Stimulated activated CD4-positive, alpha-beta T cell treated with anti-CD3 and anti-CD28 coated beads, Interleukin-1b, Interleukin-23, amount 100 ng/mL, for 1 hour (primary cell): ENCODE results near the gene SEMA4B.
A peak's percentile ranks its signal among the peaks of the same experiment; 100 is the strongest.

ENCODE experiments used
- DNase-seq, 2 donors: peaks; one replicate each; pipeline ENCODE4 v3.0.0-alpha.2; 2020; ENCODE audit warnings: low read depth in 2 of 2

The SEMA4B gene

DNA sequence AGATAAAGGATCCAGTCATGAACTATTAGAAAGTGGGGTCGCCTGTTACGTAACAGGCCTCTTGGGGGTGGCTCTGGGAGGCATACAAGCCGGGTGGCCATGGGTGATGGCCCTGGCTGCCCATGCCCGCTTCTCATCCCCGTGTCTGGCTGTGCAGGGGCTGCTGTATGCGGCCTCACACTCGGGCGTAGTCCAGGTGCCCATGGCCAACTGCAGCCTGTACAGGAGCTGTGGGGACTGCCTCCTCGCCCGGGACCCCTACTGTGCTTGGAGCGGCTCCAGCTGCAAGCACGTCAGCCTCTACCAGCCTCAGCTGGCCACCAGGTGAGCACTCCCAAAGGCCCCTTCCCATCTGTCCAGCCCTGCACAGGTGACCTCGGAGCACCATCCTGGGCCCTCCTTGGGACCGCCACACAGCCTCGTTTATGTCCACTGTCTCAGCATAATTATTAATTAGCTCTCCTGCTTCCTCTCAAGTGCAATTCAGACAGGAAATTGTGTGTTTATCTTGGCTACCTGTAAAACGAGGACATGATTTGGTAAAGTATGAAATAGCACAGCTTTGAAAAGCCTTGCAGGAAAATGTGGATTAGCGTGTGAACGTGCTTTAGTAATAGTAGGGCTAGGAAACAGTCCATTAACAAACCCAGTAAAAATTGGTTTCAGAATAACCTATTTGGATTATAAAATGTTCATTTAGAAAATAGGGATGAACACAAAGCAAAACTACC is 24.5 kb downstream of the SEMA4B start:
- no peak for DNase-seq

DNA sequence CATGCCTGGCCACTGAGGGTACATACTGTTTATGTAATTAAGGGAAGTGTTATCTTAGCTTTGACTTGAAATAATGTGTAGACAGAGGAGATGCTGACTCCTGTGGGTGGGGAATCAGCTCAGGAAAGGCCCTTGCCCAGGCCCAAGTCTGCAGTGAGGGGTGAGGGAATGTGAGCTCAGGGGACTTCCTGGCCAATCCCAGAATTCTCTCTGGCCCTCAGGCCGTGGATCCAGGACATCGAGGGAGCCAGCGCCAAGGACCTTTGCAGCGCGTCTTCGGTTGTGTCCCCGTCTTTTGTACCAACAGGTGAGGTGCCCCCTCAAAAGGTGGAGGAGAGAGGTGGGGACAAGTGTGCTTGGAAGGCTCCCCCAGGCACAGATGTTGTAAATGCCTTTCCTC is 26.2 kb downstream of the SEMA4B start:
- DNase-seq, result no peak

DNA sequence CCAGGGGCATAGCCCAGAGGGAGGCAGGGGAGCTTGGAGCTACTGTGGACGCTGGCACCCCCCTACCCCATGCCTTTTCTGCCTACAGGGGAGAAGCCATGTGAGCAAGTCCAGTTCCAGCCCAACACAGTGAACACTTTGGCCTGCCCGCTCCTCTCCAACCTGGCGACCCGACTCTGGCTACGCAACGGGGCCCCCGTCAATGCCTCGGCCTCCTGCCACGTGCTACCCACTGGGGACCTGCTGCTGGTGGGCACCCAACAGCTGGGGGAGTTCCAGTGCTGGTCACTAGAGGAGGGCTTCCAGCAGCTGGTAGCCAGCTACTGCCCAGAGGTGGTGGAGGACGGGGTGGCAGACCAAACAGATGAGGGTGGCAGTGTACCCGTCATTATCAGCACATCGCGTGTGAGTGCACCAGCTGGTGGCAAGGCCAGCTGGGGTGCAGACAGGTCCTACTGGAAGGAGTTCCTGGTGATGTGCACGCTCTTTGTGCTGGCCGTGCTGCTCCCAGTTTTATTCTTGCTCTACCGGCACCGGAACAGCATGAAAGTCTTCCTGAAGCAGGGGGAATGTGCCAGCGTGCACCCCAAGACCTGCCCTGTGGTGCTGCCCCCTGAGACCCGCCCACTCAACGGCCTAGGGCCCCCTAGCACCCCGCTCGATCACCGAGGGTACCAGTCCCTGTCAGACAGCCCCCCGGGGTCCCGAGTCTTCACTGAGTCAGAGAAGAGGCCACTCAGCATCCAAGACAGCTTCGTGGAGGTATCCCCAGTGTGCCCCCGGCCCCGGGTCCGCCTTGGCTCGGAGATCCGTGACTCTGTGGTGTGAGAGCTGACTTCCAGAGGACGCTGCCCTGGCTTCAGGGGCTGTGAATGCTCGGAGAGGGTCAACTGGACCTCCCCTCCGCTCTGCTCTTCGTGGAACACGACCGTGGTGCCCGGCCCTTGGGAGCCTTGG is 27.0 kb downstream of the SEMA4B start:
- DNase-seq, result no peak

DNA sequence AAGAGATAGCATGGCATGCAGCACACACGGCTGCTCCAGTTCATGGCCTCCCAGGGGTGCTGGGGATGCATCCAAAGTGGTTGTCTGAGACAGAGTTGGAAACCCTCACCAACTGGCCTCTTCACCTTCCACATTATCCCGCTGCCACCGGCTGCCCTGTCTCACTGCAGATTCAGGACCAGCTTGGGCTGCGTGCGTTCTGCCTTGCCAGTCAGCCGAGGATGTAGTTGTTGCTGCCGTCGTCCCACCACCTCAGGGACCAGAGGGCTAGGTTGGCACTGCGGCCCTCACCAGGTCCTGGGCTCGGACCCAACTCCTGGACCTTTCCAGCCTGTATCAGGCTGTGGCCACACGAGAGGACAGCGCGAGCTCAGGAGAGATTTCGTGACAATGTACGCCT is 27.8 kb downstream of the SEMA4B start:
- no peak for DNase-seq

DNA sequence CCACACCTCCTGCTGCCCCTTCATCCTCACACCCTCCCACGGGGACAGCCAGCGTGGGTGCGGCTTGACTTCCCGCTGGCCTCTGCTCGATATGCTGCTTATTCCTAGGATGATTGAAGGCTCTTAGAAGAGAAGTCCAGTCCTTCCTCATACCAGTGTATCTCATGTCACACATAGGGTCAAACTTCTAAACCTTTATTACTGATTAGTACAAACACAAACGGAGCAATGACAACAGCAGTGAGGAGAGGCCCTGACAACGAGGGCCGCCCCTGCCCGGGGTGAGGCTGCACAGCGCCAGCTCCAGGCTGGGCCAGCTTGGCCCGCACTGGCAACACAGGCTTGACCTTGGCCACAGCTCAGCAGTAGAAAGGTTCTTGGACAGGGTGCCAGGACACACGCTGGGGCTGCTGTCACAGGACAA is 29.0 kb downstream of the SEMA4B start:
- DNase-seq, result no peak

DNA sequence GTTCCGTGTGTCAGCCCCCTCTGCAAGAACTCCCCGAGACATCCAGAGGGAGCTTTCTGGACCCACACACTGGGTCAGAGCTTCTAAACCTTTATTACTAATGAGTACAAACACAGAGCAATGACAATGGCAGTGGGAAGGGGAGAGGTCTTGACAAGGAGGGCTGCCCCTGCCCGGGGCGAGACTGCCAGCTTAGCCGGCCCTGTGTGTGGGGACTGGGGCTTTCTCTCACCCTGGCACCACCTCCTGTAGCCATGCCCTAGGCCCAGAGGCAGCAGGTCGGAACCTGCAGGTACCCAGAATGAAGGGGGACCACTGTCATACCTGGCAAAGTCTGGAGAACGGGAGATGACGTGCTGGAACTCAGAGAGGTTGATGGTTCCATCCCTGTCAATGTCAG is 29.5 kb downstream of the SEMA4B start:
- no peak for DNase-seq

DNA sequence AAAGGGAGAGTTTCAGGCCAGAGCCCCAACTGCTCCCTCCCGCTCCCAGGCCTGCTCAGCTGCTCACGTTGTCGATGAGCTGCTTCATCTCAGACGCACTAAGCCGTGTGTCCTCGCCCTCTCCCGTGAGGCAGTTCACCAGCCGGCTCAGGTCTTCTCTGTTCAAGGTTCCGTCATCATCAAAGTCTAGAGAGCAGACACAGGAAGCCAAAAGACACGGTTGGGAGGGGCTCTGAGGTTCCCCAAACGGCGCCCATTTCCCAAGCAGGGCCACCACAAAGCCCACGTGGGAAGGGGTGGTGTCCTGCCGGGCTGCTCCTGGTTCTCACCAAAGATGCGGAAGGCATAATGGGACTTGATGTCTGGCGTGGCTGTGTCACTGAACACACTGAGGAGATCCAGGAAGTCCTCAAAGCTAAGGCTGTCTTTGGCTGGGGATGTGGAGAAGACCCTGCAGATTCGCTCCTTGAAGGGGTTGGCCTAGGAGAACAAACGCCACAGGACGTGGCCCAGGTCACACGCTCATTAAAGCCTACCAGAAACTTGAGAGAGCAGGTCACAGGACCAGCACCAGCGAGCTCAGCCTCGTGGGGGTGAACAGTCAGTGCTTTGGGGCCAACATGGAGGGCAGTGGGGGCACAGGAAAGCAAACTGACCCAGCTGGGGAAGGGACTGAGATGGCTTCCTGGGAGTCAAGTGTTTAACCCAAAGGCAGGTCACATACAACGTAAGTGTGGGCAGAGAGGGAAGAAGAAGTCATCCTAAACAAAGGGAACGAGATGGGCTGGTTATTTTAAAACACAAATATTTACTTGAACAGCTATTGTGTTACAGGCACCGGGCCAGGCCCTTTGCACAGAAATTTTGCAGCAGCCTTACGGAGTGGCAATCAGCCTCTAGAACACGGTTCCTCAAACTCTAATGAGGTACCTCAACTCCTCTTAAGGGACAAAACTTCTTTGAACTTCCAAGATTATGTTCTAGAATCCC is 30.2 kb downstream of the SEMA4B start:
- DNase-seq, result peak; percentile 37 to 71

DNA sequence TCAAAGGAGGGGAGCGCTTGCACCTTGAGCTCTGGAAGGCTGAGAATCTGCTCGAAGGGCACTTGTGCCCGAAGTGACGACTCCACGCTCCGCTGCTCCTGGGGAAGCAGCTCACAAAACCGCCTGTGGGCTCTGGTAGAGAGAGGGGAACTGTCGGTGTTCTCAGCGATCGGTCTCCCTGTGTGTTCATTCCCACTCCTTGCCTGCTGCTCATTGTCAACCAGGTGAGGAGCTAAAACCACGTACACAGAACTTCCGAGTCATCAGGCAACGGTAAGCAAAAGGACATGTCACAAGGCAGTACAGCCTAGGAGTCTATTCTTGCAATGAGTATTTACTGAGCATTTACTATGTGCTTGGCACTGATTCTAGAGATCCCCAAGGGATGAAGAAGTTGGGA is 31.1 kb downstream of the SEMA4B start:
- no peak for DNase-seq

DNA sequence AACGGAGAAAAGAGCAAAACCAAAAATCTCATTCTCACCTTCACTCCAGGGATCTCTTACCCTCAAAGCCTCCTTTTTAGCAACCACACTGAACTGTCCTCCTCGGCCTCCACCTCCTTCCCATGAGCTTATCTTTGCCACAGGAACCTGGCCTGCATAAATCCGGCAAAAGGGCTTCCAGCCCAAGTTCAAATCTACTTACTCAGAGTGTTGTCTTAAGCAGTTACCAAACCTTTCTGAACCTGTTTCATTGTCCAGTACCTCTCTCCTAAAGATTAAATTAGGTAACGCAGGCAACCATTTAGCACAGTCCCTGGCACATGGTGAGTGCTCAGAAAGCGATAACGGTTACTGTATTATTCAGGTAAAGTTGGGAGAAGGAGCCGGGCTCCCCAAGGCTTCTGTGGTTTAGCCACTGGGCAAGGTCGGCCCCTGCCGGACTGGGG is 31.8 kb downstream of the SEMA4B start:
- DNase-seq, result no peak

DNA sequence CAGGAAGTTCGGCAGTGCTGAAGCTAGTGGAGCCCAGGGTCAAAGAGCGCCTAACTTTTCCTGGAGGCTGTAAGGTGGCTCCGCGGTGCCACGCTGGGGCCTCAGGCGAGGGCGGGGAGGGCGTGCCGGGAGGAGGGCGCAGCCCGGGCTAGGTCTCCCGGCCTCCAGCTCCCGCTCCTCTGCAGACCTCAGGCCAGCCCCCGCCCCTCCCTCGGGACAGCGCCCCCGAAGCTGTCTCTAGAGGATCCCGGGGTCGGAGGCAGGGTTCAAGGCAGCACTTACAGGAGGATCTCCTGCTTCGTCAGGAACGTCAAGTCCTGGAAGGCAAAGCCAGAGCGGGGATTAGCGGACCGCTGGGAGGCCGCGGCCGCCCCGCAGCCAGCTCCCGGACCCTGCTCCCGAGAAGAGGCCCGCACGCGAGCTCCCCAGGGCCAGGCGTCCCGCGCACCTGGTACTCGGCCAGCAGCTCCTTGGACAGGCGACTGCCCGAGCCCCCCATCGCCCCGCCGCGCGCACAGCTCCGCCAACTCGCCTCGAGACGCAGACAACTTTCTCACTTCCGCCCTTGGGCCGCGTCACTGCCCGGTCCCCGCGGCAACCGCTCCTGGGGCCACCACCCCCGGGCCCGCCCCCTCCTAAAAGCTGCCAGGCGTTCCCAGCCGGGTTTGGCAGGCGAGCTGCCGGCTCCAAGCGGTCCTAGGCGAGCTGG is 32.4 kb downstream of the SEMA4B start, which contains the start of gene CIB1:
CIB1 (minus strand) TSS at position 555 of the 709 bp plus-strand sequence; CDS start at position 499, 56 bp downstream.
- DNase-seq, result peak; percentile 90 to 95

DNA sequence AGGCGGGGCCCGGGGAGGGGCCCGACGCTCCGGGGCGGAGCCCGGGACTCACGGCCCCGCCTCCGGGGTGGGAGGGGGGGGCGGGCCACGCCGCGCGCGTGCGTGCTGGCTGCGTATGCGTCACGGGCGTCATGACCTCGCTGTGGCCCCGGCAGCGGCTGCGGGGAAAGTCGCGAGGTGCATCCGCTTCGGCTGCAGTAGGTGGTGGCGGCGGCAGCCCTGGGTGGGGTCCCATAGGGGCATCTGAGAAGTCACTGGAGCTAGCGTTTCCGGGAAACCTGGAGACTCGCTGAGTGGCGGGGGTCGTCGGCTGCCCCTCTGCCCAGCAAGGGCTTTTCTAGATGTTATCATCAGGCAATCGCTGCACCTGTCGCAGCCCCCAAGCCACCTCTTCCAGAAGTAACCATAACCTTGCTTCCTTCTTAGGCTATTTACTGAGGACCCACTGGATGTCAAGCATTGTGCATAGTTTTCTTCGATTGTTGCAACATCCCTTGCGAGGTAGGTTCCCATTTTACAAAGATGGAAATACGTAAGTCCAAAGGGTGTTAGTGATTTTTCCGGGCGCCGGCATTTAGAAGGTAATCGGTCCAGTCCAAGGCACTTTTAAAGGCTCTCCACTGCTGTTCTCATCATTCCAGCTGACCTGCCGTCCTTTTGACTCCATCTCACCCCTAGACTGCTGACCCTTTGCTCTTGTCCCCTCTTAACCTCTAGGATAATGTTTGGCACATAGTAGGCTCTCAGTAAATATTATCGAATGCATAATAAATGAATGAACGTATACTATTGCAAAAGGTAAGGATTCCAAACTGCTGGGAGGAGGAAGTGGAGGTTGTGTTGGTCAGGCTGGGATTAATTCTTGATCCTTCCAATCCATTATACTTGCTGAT is 33.2 kb downstream of the SEMA4B start, which contains the start of gene GDPGP1:
GDPGP1 (plus strand) TSS at position 114 of the 893 bp plus-strand sequence. CDS start 6,700 bp downstream, outside the sequence.
- no peak for DNase-seq

DNA sequence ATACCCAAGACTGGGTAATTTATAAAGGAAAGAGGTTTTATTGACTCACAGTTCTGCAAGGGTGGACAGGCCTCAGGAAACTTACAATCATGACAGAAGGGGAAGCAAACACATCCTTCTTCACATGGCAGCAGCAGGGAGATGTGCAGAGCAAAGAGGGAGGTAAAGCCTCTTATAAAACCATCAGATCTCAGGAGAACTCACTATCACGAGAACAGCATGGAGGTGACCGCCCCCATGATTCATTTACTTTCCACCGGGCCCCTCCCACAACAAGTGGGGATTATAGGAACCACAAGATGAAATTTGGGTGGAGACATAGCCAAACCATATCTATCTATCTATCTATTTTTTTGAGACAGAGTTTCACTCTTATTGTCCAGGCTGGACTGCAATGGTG is 38.2 kb downstream of the SEMA4B start:
- DNase-seq, result no peak

DNA sequence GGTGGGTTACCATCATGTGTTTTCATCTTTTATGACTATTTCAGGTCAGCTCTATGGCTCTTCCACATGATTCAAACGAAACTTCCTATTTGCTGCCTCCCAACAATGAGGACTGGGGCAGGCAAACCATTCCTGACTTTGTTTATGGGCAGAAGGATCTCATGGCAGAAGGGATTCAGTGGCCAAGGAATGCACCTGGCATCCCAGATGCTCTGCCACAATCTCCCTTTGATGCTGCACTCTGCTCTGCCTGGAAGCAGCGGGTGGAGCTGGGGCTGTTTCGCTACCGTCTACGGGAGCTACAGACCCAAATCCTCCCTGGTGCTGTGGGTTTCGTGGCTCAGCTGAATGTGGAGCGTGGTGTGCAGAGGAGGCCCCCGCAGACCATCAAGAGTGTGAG is 39.7 kb downstream of the SEMA4B start:
- no peak for DNase-seq

DNA sequence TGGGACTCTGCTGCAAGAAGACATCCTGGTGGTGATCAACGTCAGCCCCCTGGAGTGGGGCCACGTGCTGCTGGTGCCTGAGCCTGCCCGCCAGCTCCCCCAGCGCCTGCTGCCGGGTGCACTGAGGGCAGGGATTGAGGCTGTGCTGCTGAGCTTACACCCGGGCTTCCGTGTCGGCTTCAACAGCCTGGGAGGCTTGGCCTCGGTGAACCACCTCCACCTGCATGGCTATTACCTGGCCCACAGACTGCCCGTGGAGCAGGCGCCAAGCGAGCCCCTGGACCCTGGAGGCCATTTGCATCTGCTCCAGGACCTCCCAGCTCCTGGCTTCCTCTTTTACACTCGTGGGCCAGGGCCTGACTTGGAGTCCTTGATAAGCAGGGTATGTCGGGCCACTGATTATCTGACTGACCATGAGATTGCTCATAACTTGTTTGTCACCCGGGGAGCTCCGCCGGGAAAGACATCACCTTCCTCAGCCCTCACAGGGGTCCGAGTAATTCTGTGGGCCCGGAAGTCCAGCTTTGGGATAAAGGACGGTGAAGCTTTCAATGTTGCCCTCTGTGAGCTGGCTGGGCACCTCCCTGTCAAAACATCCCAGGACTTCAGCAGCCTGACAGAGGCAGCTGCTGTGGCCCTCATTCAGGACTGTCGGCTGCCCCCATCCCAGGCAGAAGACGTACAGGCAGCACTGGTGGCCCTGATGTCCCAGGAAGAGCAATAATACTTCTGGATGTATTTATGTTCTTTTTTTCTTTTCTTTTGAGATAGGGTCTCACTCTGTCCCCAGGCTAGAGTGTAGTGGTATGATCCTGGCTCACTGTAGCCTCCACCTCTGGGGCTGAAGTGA is 40.4 kb downstream of the SEMA4B start:
- no peak for DNase-seq

DNA sequence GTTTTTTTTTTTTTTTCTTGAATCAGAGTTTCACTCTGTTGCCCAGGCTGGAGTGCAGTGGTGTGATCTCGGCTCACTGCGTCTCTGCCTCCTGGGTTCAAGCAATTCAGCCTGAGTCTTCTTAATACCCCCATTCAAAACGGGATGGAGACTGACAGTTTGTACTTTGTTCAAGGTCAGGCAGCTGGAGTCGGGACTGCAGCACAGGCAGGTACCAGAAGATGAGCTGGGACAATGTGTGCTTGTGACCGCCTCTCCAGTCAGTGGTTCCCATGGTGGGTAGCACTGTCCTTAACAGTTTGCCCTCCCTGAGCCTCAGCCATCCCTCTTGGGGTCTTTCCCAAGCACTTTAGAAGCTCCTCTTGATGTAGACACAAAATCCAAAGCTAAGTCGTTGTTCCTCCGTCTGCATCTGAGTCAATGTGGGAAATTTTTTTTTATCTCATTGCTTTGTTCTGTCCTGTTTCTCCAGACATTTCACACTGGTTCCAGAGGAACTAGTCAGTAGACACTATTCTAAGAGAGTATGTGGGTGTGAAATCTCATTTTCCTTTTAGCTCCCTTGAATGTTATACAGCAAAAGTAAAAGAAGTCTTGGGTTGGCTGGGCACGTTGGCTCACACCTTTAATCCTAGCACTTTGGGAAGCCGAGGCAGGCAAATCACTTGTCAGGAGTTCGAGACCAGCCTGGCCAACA is 43.0 kb downstream of the SEMA4B start:
- no peak for DNase-seq

DNA sequence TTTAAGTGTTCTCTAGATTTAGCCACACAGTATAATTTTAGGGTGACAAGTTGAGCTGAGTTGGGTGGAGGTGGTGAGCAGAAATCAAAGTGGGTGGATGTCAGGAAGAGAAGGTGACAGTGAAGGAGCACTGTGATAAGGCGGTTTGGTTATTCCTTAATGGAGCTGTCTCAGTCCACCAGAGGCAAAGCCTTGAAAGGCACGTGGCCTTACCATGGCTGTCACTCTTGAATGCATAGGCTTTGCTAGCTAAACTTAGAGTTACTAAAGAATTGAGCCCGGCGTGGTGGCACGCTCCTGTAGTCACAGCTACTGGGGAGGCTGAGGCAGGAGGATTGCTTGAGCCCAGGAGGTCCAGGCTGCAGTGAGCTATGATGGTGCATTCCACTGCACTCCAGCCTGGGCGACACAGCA is 47.7 kb downstream of the SEMA4B start:
- no peak for DNase-seq

DNA sequence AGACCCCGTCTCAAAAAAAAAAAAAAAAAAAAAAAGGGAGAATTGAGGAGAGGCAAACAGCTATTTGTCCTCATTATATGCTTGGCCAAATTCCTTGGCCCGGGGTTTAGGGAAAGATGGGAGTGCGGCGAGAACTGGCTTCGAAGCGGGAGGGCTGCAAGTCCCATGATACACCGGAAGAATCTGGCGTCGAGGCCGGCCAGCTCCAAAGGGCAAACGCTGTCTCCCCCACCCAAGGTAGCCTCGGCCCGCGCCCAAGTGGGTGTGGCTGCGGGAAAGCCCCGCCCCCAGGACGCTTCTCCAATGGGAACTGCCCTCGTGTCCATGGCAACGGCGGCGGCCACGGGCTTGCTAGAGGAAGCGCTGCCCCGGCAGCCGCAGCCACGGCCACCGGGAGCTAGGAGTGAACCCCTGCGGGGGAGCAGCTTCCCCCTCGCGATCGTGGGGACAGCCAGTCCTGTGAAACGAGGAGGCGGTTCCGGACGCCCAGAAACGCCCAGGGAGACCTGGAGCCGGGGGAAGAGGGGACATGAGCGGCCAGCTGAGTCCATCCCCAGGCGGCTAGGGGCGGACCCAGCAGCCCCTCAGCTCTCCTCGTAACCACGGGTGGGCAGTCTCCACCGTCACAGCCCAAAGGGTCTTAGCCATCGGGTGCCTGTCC is 48.2 kb downstream of the SEMA4B start, which contains the start of gene TTLL13:
TTLL13 (plus strand) TSS at position 354 of the 661 bp plus-strand sequence. CDS start 1,075 bp downstream, outside the sequence.
- peak in 1 of 2 donors; percentile 65 for DNase-seq
